ENCODE data around the gene ARID1A. TPM values are rescaled to one million over a fixed set of nuclear protein-coding genes. Genes with fewer than 3 reads are reported as not detected.

ARID1A gene
- total RNA-seq, 5 donors from 2014 or later (not counting 1 experiment from before 2014, with no cell fraction given) = 122 to 148 (median 126) TPM

- ATAC-seq (replicated peaks in 1 of 4) (peak; percentile 40 to 54 (median 50)), DNase-seq (peak in 27 of 35 experiments; percentile 53 to 87 (median 67))
- H3K36me3 Mint-ChIP-seq = peaks cover 10% of the 10 kb centered on the region
- ChIA-PET POLR2A (interaction anchor here in 1 of 2 donors (0.9 to 2.3 kb wide), 2 partner anchors 90 to 95 kb away, joined by 4 to 7 read pairs; no protein-coding TSS in a partner anchor), CTCF (interaction anchor here (0.5 to 6.3 kb wide), 7 partner anchors 43 to 309 kb away, joined by 3 to 156 read pairs (median 28); no protein-coding TSS in a partner anchor)
- 0% methylated on average over 8 of the region's 11 CpGs for WGBS (ENCODE audit: insufficient coverage)
- Histone ChIP-seq H3K4me3 (ENCODE audit: control insufficient read depth in 1 of 2, extremely low read depth in 1 of 2, low read length in 1 of 2) (peak overlapping the region; percentile 82 to 98), H3K27me3 (replicated peaks in 1 of 2; ENCODE audit: control insufficient read depth in 2 of 2, extremely low read depth in 1 of 2, insufficient read depth in 2 of 2, low read length in 1 of 2) (no peaks in the 10 kb centered on the region), H3K9me3 (no peaks in the 10 kb centered on the region), H3K27ac (ENCODE audit: low read length) (peak overlapping the region; percentile 97), H3K36me3 (ENCODE audit: control insufficient read depth in 2 of 2, extremely low read depth in 1 of 2, insufficient read depth in 1 of 2, low read length in 1 of 2) (peaks cover 0 to 14% of the 10 kb centered on the region in 2 donors), H3K4me1 (ENCODE audit: control insufficient read depth in 1 of 2, extremely low read depth in 1 of 2, insufficient read depth in 2 of 2, low read length in 2 of 2) (peaks cover 23 to 65% of the 10 kb centered on the region in 2 experiments)
- no peaks in the 10 kb centered on the region for H3K27me3 Mint-ChIP-seq
- peak overlapping the region; percentile 86 to 100 (median 98) for H3K4me3 Mint-ChIP-seq
- H3K9me3 Mint-ChIP-seq = no peaks in the 10 kb centered on the region
- H3K27ac Mint-ChIP-seq = peak overlapping the region; percentile 99 to 100
- H3K4me1 Mint-ChIP-seq = peaks cover 73 to 82% (median 76%) of the 10 kb centered on the region in 3 donors
Observed at GRCh38 chr1:26787381-26787705, 91.5 kb downstream of the ARID1A start.

DNA sequence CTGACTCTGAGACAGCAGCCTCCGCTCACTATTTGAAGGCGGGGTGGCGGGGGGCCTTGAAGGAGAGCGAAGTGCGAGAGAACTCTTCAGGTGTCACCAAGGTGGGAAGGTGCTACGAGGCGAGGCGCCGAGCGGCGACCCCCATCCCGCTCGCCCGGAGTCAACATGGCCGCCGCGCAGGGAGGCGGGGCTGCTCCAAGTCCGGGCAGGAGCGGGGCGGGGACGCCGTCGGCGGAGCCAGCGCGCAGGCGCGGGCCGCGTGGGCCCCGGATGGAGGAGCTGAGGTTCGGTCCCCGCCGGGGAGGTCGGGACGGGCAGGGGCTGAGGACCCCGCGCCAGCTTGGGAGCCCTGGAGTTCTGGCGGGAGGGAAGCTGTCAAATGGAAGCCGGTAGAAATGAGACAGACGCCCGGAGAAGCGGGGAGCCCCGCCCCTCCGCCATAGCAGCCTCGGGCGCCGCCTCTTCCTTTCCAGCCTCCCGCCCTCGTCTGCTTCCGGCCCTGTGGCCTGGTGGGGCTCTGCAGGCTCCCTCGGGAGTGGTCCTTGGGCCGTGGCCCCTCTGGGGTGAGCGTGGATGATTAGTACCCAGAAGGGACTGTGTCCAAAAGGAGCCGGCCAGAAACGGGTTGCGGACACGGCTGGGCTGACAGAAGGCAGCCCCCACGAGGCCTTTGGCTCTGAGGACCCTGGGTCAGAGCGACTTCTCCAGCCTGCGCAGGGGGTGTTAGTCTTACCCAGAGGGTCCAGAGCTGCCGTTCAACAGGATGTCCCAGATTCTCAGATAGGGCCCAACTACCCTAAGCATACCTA lies 92.1 kb downstream of the ARID1A start, which contains the start of gene PIGV:
Gene PIGV (plus strand): TSS at position 245 of the 809 bp plus-strand sequence. CDS start 2,866 bp downstream, outside the sequence.
- no peaks in the 10 kb centered on the region for H3K9me3 Mint-ChIP-seq
- POLR2A ChIA-PET = interaction anchor here in 1 of 2 donors (0.5 to 2.3 kb wide), 4 partner anchors 89 to 223 kb away, joined by 3 to 7 read pairs (median 4); no protein-coding TSS in a partner anchor
- peak within 1 kb of the TSS; percentile 86 to 100 (median 98) for H3K4me3 Mint-ChIP-seq
- H3K27ac ChIP-seq (ENCODE audit: low read length) = peak within 1 kb of the TSS; percentile 97
- H3K4me1 Mint-ChIP-seq = peaks cover 71 to 79% (median 73%) of the 10 kb centered on the region in 3 donors
- DNase-seq (peak; percentile 68 to 93 (median 83)), ATAC-seq (replicated peaks in 1 of 4) (peak; percentile 75 to 80 (median 78))
- peaks cover 23 to 65% of the 10 kb centered on the region in 2 experiments for H3K4me1 ChIP-seq (ENCODE audit: control insufficient read depth in 1 of 2, extremely low read depth in 1 of 2, insufficient read depth in 2 of 2, low read length in 2 of 2)
- CTCF ChIA-PET = interaction anchor here (0.5 to 6.3 kb wide), 19 partner anchors 9 to 316 kb away, joined by 3 to 156 read pairs (median 6); partner anchors contain the start of gene HMGN2 (in 1 of the 2)
- H3K27me3 ChIP-seq (replicated peaks in 1 of 2; ENCODE audit: control insufficient read depth in 2 of 2, extremely low read depth in 1 of 2, insufficient read depth in 2 of 2, low read length in 1 of 2) = no peaks in the 10 kb centered on the region
- H3K27me3 Mint-ChIP-seq = no peaks in the 10 kb centered on the region
- H3K27ac Mint-ChIP-seq = peak within 1 kb of the TSS; percentile 99 to 100
- WGBS (ENCODE audit: insufficient coverage) = under 1% methylated on average over 46 of the region's 63 CpGs
- H3K4me3 ChIP-seq (ENCODE audit: control insufficient read depth in 1 of 2, extremely low read depth in 1 of 2, low read length in 1 of 2) = peak within 1 kb of the TSS; percentile 82 to 98
- no peaks in the 10 kb centered on the region for H3K9me3 ChIP-seq
- peaks cover 0 to 13% of the 10 kb centered on the region in 2 donors for H3K36me3 ChIP-seq (ENCODE audit: control insufficient read depth in 2 of 2, extremely low read depth in 1 of 2, insufficient read depth in 1 of 2, low read length in 1 of 2)
- peaks cover 9% of the 10 kb centered on the region for H3K36me3 Mint-ChIP-seq

- no peaks in the 10 kb centered on the region for H3K27me3 ChIP-seq (replicated peaks in 1 of 2; ENCODE audit: control insufficient read depth in 2 of 2, extremely low read depth in 1 of 2, insufficient read depth in 2 of 2, low read length in 1 of 2)
- ChIA-PET CTCF (interaction anchor here (0.5 to 6.3 kb wide), 25 partner anchors 9 to 373 kb away, joined by 3 to 156 read pairs (median 5); no protein-coding TSS in a partner anchor), POLR2A (interaction anchor here (0.5 to 2.3 kb wide), 4 partner anchors 69 to 223 kb away, joined by 3 to 8 read pairs (median 6); no protein-coding TSS in a partner anchor)
- peak overlapping the region; percentile 94 to 99 for H3K27ac Mint-ChIP-seq
- H3K36me3 Mint-ChIP-seq = peaks cover 14% of the 10 kb centered on the region
- no peaks in the 10 kb centered on the region for H3K9me3 ChIP-seq
- DNase-seq (peak in 1 of 35 experiments; percentile 5), ATAC-seq (replicated peaks in 1 of 4) (no peak)
- 0% methylated on average over 1 of the region's 10 CpGs for WGBS (ENCODE audit: insufficient coverage)
- H3K4me3 Mint-ChIP-seq = peak overlapping the region; percentile 86 to 100 (median 98)
- H3K27me3 Mint-ChIP-seq = no peaks in the 10 kb centered on the region
- peaks cover 65 to 79% (median 76%) of the 10 kb centered on the region in 3 donors for H3K4me1 Mint-ChIP-seq
- H3K4me3 ChIP-seq (ENCODE audit: control insufficient read depth in 1 of 2, extremely low read depth in 1 of 2, low read length in 1 of 2) = peak overlapping the region; percentile 82 to 98
- peaks cover 0 to 13% of the 10 kb centered on the region in 2 donors for H3K36me3 ChIP-seq (ENCODE audit: control insufficient read depth in 2 of 2, extremely low read depth in 1 of 2, insufficient read depth in 1 of 2, low read length in 1 of 2)
- H3K9me3 Mint-ChIP-seq = no peaks in the 10 kb centered on the region
- peaks cover 23 to 65% of the 10 kb centered on the region in 2 experiments for H3K4me1 ChIP-seq (ENCODE audit: control insufficient read depth in 1 of 2, extremely low read depth in 1 of 2, insufficient read depth in 2 of 2, low read length in 2 of 2)
- peak overlapping the region; percentile 97 for H3K27ac ChIP-seq (ENCODE audit: low read length)
Observed at GRCh38 chr1:26788515-26788785, 92.6 kb downstream of the ARID1A start.

DNA sequence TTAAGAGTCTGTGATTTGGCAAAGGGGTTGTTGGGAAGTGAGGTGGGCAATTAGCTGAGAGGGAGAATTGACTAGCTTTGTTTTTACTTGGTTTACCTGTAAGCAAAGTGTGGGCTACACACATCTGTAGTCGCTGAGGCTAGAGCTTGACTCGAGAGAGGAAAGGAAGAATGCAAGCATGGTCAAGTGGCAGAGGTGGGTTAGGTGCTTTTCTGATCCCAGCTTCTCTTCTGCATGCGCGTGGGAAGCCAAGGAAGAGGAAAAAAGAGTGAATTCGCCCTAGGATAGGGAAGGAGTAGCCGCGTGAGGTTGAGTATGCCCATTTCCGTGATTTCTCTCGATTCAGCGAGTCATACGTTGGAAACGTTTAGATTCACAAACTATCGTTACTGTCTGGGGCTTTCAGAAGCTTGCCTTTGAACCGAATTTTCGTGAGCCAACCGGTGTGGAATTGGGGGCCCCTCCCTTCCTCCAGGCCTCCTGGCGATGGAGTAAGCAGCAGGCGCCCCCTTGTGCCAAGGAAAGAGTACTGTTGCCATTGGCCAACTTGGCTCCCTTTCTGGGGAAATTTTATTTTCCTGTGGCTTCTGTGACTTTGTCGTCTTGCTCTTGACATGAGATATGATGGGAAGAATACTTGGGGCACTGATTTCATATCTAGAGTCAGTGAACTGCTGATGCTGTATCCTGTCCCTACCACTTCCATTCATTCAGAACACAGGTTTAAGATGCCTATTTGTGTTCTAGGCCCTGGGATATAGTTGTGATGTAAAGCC lies 93.2 kb downstream of the ARID1A start:
- under 1% methylated on average over 16 of the region's 19 CpGs for WGBS (ENCODE audit: insufficient coverage)
- peak; percentile 65 to 94 (median 85) for DNase-seq
- no peaks in the 10 kb centered on the region for H3K27me3 ChIP-seq (replicated peaks in 1 of 2; ENCODE audit: control insufficient read depth in 2 of 2, extremely low read depth in 1 of 2, insufficient read depth in 2 of 2, low read length in 1 of 2)
- peak; percentile 28 to 51 (median 44) for ATAC-seq (replicated peaks in 1 of 4)
- no peaks in the 10 kb centered on the region for H3K9me3 Mint-ChIP-seq
- peaks cover 64 to 76% (median 75%) of the 10 kb centered on the region in 3 donors for H3K4me1 Mint-ChIP-seq
- ChIA-PET CTCF (interaction anchor here (0.6 to 6.3 kb wide), 29 partner anchors 8 to 373 kb away, joined by 3 to 156 read pairs (median 5); partner anchors contain the start of gene NUDC (in 1 of the 2)), POLR2A (interaction anchor here (0.5 to 2.3 kb wide), 4 partner anchors 70 to 222 kb away, joined by 3 to 8 read pairs (median 6); no protein-coding TSS in a partner anchor)
- H3K4me3 ChIP-seq (ENCODE audit: control insufficient read depth in 1 of 2, extremely low read depth in 1 of 2, low read length in 1 of 2) = peak overlapping the region; percentile 82 to 98
- no peaks in the 10 kb centered on the region for H3K27me3 Mint-ChIP-seq
- H3K36me3 Mint-ChIP-seq = peaks cover 17% of the 10 kb centered on the region
- peak overlapping the region; percentile 97 for H3K27ac ChIP-seq (ENCODE audit: low read length)
- peak overlapping the region; percentile 94 to 99 for H3K27ac Mint-ChIP-seq
- peaks cover 23 to 62% of the 10 kb centered on the region in 2 experiments for H3K4me1 ChIP-seq (ENCODE audit: control insufficient read depth in 1 of 2, extremely low read depth in 1 of 2, insufficient read depth in 2 of 2, low read length in 2 of 2)
- peaks cover 2 to 15% of the 10 kb centered on the region in 2 donors for H3K36me3 ChIP-seq (ENCODE audit: control insufficient read depth in 2 of 2, extremely low read depth in 1 of 2, insufficient read depth in 1 of 2, low read length in 1 of 2)
- no peaks in the 10 kb centered on the region for H3K9me3 ChIP-seq
- H3K4me3 Mint-ChIP-seq = peak overlapping the region; percentile 86 to 100 (median 98)

GRCh38 chr1:26789612-26789865 lies 93.7 kb downstream of the ARID1A start:
- Mint-ChIP-seq H3K9me3 (no peaks in the 10 kb centered on the region), H3K27ac (peak overlapping the region; percentile 94 to 99), H3K4me3 (peak overlapping the region in 2 of 3 donors; percentile 86 to 100), H3K36me3 (peaks cover 22% of the 10 kb centered on the region), H3K27me3 (no peaks in the 10 kb centered on the region), H3K4me1 (peaks cover 60 to 71% (median 70%) of the 10 kb centered on the region in 3 donors)
- no peak for DNase-seq
- Histone ChIP-seq H3K27ac (ENCODE audit: low read length) (peak overlapping the region; percentile 97), H3K4me3 (ENCODE audit: control insufficient read depth in 1 of 2, extremely low read depth in 1 of 2, low read length in 1 of 2) (no peak overlapping the region), H3K27me3 (replicated peaks in 1 of 2; ENCODE audit: control insufficient read depth in 2 of 2, extremely low read depth in 1 of 2, insufficient read depth in 2 of 2, low read length in 1 of 2) (no peaks in the 10 kb centered on the region), H3K4me1 (ENCODE audit: control insufficient read depth in 1 of 2, extremely low read depth in 1 of 2, insufficient read depth in 2 of 2, low read length in 2 of 2) (peaks cover 23 to 57% of the 10 kb centered on the region in 2 experiments), H3K9me3 (no peaks in the 10 kb centered on the region), H3K36me3 (ENCODE audit: control insufficient read depth in 2 of 2, extremely low read depth in 1 of 2, insufficient read depth in 1 of 2, low read length in 1 of 2) (peaks cover 7 to 20% of the 10 kb centered on the region in 2 donors)
- ATAC-seq (replicated peaks in 1 of 4) = no peak
- POLR2A ChIA-PET = interaction anchor here (0.7 to 1.3 kb wide), 3 partner anchors 9 to 191 kb away, joined by 4 to 7 read pairs (median 5); no protein-coding TSS in a partner anchor
- CTCF ChIA-PET = interaction anchor here (0.6 to 6.3 kb wide), 23 partner anchors 10 to 474 kb away, joined by 3 to 156 read pairs (median 4); partner anchors contain the start of gene NUDC (in 1 of the 2)
- WGBS (ENCODE audit: insufficient coverage) = no CpG with 5 or more reads among the region's 3 CpGs
